Stimulated activated CD8-positive, alpha-beta memory T cell treated with anti-CD3 and anti-CD28 coated beads, Interleukin-12 subunit alpha, Interleukin-12 subunit beta, amount 100 ng/mL, for 24 hours (primary cell): ENCODE results near the gene RGS9.
"Not testable (repeated sequence)": the region's sequence is repeated elsewhere in the genome, so short reads cannot be mapped to it uniquely, and the experiment has no call there.

Source experiments
- DNase-seq: peaks from one replicate; pipeline ENCODE4 v3.0.0-alpha.2; 2020; ENCODE audit errors: extremely low read depth

Gene RGS9

GRCh38 chr17:65183736-65184135 is 46.6 kb downstream of the RGS9 start:
- DNase-seq = no peak

GRCh38 chr17:65184235-65184959 is 47.2 kb downstream of the RGS9 start:
- DNase-seq = no peak

DNA sequence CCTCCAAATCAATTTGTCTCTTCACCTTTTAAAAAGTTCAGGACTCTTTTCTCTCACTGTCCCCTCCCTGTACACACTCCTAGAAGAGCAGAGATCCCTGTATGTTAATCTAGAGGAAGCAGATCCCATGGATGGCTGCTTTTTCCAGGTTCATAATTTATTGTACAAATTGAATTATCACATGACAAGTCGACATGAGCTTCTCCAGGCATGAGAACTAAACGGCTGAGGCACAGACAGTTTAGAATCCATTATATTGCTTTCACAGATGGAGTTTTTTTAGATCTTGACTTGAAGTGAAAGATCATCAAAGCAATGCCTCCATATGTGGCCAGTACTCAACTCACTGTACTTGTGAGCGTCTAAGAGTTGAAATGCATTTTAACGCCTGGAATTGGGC is 47.9 kb downstream of the RGS9 start:
- DNase-seq = no peak

DNA sequence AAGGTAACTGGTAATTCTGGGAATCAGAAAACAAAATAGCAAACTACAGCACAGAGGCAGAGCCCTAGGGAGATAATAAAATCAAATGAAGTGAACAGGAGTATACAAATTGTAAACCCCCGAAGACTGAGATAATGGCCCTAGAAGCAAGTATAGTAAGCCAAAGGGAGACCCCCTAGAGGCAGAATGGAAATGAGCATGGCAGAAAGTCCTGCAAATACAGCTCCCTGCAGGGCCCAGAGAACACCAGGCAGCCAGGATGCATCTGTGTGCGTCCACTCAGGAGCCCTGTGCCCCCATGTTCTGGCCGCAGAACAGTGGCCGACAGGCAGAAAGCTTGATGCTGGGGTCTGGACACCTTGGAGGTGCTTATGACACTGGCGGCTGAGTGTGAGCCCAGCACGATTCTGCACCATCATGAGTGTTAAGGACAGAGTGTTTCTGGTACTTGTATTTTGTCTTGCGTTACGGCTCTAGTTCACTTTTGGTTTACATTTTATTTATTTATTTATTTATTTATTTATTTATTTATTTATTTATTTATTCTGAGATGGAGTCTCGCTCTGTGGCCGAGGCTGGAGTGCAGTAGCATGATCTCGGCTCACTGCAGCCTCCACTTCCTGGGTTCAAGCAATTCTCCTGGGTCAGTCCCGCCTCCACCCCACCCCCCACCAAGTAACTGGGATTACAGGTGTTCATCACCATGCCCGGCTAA is 48.7 kb downstream of the RGS9 start:
- DNase-seq = no peak

DNA sequence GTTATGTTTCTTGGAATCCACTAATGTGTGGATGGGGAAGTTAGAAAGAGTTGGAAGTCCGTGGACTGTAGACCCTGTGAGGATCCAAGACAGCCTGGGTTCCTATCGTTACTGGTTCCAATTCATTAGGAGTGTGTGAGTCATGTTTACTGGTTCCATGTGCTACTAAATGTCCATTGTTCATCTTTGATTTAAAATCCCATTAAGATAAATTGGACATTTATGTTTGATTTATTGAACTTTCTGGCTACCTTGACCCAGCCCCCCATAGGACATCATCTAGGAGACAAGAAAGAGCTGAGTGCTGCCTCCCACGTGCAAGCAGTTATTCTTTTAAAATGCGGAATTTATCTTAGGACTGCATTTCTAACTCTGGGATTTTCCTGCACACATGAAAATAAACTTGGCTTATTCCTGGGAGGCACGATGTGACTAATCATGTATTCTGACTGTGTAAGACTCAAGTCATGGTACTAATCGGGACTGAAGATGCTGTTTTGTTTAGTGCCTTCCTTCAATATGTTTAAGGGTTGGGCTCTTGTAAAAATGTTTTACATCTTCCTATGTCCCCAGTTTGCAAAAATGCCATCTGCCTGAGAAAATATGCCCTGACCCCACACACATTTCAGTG is 53.4 kb downstream of the RGS9 start:
- no peak for DNase-seq

- DNase-seq = no peak
These were observed 54.9 kb downstream of the RGS9 start for GRCh38 chr17:65191811-65192740.

- DNase-seq = no peak
These were observed 56.1 kb downstream of the RGS9 start for GRCh38 chr17:65193305-65193704.

DNA sequence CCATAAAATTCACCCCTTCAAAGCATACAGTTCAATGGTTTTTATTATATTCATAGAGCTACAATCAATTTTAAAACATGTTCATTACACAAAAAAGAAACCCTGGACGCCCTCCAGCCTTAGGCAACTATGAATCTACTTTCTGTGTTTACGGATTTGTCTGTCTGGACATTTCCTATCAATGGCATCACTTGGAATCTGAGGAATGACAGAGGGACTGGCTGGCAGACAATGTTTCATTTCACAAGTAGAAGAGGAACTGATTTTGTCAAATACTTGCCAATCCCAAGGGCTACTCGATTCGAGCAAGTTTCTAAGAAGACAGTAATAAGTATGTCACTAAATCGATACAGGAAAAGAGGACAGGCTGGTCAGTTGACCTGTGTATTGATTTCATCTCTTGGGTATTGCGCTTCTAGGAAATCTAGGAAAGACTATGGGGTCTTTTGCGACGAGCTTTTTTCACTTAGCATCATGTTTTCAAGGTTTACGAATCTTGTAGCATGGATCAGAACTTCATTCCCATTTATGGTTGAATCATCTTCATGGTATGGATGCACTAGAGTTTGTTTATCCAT is 56.6 kb downstream of the RGS9 start:
- no peak for DNase-seq

DNA sequence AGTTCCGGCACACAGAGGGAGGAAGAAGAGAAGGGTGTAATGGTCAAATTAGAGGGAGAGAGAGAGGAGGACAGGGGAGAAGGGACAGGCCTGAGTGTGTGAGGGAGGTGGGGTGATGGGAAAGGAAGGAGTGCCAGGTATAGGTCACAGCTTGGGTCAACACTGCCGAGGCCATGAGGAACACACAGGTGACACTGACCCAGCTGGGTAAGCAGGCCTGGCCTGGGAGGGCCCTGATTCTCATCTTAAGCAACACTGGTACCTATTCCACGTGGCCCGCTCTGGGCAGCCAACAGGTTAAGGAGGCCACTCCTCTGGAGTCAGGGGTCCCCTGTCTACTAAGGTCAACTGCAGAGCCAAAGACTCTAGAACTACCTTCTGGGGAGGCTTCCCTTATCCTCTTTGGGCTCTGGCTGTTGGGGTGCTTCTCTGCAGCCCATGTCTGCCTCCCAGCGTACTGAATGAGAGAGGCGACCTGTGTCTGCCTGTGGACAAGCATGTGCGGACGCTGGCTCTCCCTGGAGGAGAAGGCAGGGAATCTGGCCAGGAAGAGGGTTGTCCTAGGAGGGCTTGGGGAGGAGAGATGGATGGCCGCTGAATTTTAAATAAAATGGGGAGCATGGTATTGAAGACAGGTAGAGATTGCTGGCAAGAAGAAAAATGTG is 57.6 kb downstream of the RGS9 start:
- DNase-seq = no peak

DNA sequence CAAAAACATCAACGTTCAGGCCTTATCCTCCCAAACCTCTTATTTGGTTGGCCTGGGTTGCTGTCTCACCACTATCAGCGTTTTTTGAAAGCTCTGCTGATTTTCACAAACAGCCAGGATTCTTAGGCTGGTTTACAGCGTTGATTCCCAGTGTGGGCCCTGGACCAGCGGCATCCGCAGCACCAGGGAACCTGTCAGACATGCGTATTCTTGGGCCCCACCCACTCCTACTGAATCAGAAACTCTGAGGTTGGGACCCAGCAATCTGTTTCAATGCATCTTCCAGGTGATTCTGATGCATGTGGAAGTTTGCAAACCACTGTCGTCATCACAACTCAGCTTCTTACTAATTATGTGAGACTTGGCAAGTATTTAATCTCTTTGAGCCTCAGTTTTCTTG is 58.5 kb downstream of the RGS9 start:
- no peak for DNase-seq

DNA sequence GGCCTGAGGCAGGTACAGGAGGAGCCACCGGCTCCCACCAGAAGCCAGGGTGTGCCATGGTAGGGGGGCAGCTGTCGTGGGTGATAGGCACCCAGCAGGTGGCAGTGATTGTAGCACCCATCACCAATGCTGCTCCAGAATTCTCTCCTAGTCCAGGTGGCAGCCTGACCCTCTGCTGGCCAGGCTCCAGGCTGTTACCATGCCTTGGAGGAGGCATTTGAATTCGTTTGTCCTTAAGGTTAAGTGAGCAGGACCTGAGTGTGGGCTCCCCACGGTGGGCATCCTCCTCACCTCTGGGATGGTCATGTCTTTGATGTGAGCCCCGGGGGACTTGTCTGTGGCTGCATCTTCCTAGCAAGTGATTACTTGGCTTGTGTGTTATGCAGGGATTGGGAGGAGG is 59.4 kb downstream of the RGS9 start:
- DNase-seq = no peak

DNA sequence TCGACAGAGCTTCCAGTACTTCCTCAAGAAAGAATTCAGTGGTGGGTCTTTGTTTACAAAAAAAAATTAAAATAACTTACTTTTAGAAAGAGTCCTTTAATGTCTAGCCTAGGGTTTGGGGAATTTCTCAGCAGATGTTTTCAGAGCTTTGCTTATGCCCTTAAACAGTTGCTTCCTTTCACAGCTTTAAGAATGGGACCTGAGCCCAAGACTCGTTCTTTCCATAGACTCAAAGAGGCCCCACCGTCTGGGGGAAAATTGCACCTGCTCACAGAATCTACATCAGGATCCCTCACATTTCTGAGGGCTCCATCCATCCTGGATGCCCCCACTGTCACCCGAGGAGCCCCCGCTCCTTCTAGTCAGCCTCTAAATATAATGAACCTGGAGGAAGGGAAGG is 60.0 kb downstream of the RGS9 start:
- DNase-seq = no peak

DNA sequence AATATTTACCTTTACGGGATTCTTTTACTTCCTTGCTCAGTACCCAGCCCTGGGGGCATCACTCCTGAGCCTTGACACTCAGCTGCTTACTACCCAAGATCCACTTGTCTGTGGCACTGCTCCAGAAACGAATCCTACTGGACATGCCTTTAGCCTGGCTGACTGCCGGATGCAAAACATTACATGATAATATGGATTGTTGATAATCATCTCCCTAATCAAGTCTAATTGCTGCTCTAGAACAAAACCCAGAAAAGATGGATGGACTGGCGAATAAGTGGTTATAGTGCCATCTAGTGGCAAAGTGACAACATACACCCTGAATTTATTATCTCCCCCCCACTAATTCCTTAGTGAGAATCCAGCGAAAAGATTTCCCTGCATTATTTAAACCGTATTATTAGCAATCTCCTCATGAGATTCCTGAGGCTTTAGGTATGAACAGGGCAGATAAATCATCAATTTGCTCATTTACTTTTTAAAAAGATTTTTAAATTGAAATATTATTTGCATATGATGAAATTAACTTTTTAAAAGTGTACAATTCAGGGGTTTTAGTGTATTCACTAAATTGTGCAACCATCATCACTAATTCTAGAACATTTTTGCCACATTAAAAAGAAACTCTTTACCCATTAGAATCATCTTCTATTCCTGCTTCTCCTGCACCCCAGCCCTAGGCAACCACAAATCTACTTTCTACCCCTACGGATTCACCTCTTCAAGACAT is 61.6 kb downstream of the RGS9 start:
- no peak for DNase-seq

- DNase-seq = no peak
These were observed 64.2 kb downstream of the RGS9 start for GRCh38 chr17:65201331-65201730.

DNA sequence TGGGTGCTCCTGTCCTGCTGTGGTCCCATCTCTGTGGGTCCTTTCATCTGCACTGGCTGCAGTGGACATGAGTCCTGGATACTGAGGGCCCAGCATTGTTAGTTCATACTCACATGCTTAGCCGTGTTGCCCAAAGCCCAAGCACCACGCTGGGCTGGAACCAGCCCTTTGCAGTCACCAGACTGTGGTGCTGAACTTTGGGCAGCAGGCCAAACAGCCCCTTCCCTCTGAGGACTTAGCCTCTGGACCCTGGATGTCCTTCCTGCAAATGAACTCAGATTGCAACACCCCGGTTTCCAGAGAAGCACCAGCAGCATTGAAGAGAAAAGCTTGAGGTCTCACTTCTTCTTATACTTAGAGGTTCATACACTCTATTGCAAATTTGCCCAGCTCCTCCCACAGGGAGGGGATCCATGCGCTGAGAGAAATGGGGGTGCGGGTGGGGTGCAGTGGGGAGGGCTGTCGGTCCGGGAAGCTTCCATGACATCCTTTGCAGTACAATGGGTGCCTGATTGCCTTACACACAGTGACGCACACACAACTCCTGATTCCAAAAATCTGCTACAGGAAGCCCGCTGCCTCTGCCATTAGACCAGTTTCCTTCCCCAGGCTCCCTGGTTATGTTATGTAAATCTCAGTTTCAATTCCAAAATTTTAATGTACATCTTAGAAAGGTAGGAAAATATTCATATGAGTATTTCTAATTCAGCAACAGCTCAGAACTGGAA is 65.8 kb downstream of the RGS9 start:
- DNase-seq = no peak

DNA sequence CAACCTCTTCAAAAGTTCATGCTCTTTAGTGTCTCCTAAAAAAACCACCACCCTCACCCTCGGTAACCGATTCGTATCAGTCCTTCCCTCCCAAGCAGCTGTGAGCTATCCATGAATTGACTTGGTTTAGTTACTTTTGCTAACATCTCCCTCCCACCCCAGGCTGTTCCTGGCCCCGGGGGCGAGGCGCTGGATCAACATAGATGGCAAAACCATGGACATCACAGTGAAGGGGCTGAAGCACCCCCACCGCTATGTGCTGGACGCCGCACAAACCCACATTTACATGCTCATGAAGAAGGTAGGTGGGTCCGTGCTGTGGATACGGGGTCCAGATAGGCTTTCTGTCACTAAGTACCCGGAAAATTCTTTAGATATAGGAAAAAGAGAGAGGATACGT is 66.8 kb downstream of the RGS9 start:
- no peak for DNase-seq

GRCh38 chr17:65205655-65206054 is 68.5 kb downstream of the RGS9 start:
- no peak for DNase-seq

GRCh38 chr17:65207448-65207847 is 70.3 kb downstream of the RGS9 start:
- DNase-seq = not testable (repeated sequence)

GRCh38 chr17:65208717-65209116 is 71.5 kb downstream of the RGS9 start:
- no peak for DNase-seq

DNA sequence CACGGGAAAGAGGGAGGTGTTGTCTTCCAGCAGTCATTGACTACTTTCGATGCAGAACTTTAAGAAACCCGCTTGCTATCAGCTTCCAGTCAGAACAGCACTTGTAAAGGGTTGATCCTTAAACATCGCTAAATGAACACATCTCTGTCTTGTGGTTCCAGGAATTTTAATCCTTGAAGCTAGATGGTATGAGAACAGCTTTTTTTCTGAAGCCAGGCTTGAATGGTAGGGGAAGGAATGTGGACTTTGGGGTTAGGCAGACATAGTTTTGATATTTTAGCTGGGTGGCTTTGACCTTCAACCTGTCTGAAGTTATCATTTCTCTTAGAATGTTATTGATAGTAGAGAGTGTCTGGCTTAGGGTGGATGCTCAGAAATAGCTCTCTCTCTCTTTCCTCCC is 81.1 kb downstream of the RGS9 start:
- DNase-seq = no peak
